ENCODE results near the gene HAUS7.

Gene HAUS7

GRCh38 chrX:153485396-153486080 is 15.2 kb upstream of the HAUS7 start:
- ChIA-PET CTCF (no interaction called here), POLR2A (no interaction called here)
- no peak for DNase-seq (ENCODE audit: extremely low spot score)
- no peak for TF ChIP-seq CTCF (IDR thresholded peaks at IDR 0.05; ENCODE audit: control extremely low read depth, extremely low read depth, low read depth, missing control alignments)

- ChIA-PET POLR2A (no interaction called here), CTCF (no interaction called here)
- no peak for DNase-seq (ENCODE audit: extremely low spot score)
- no peak for TF ChIP-seq CTCF (IDR thresholded peaks at IDR 0.05; ENCODE audit: control extremely low read depth, extremely low read depth, low read depth, missing control alignments)
Observed at GRCh38 chrX:153482376-153483015, 12.1 kb upstream of the HAUS7 start.

- CTCF ChIA-PET = no interaction called here
- POLR2A ChIA-PET = no interaction called here
- no peak for DNase-seq (ENCODE audit: extremely low spot score)
- no peak for TF ChIP-seq CTCF (IDR thresholded peaks at IDR 0.05; ENCODE audit: control extremely low read depth, extremely low read depth, low read depth, missing control alignments)
Observed at GRCh38 chrX:153481043-153481442, 10.7 kb upstream of the HAUS7 start.

- no peak for TF ChIP-seq CTCF (IDR thresholded peaks at IDR 0.05; ENCODE audit: control extremely low read depth, extremely low read depth, low read depth, missing control alignments)
- CTCF ChIA-PET = no interaction called here
- no peak for DNase-seq (ENCODE audit: extremely low spot score)
- POLR2A ChIA-PET = no interaction called here
Observed at GRCh38 chrX:153478746-153479145, 8.4 kb upstream of the HAUS7 start.

GRCh38 chrX:153477901-153478300 is 7.5 kb upstream of the HAUS7 start:
- ChIA-PET POLR2A (no interaction called here), CTCF (no interaction called here)
- TF ChIP-seq CTCF (IDR thresholded peaks at IDR 0.05; ENCODE audit: control extremely low read depth, extremely low read depth, low read depth, missing control alignments) = no peak
- DNase-seq (ENCODE audit: extremely low spot score) = no peak

GRCh38 chrX:153477364-153477857 is 7.0 kb upstream of the HAUS7 start:
- no peak for DNase-seq (ENCODE audit: extremely low spot score)
- TF ChIP-seq CTCF (IDR thresholded peaks at IDR 0.05; ENCODE audit: control extremely low read depth, extremely low read depth, low read depth, missing control alignments) = no peak
- ChIA-PET CTCF (no interaction called here), POLR2A (no interaction called here)

Data from GM10248 (cell line).